Stomach (tissue), 9 donors: ENCODE results near the gene C19orf53. TPM values are rescaled to one million over a fixed set of nuclear protein-coding genes. Genes with fewer than 3 reads are reported as not detected.

ENCODE experiments used
- DNase-seq, 2 donors: peaks; one replicate each; pipeline versions ENCODE4 v3.0.0 to v3.0.0-alpha.2; 2013 to 2019
- H3K27ac ChIP-seq, 5 donors: fragments of 200-600 bp in 4 of 5; sonication (generic) in 4 of 5; one replicate each; pipeline ENCODE4 v1.5.1; 2013 to 2019; ENCODE audit warnings: mild to moderate bottlenecking in 1 of 5, moderate library complexity in 1 of 5
- H3K27me3 ChIP-seq, 3 donors: fragments of 200-600 bp; sonication (generic); one replicate each; pipeline ENCODE4 v1.5.1; 2017 to 2019; ENCODE audit warnings: mixed run types in 1 of 3
- H3K36me3 ChIP-seq, 4 donors: fragments of 200-600 bp; sonication (generic); 1 replicate in 3 of 4; 2 replicates in 1 of 4; pipeline ENCODE4 v1.5.1; 2016 to 2019
- H3K4me1 ChIP-seq, 4 donors: fragments of 200-600 bp; sonication (generic); one replicate each; pipeline ENCODE4 v1.5.1; 2016 to 2019
- H3K4me3 ChIP-seq, 4 donors: fragments of 200-600 bp; sonication (generic) in 3 of 4; one replicate each; pipeline ENCODE4 v1.5.1; 2016 to 2019; ENCODE audit warnings: mild to moderate bottlenecking in 1 of 4
- H3K9me3 ChIP-seq, 4 donors: fragments of 200-600 bp; sonication (generic); one replicate each; pipeline ENCODE4 v1.5.1; 2016 to 2019
- CTCF ChIP-seq, 7 experiments: fragments of 450-650 bp in 4 of 7; fragments of 200-600 bp in 3 of 7; sonication (generic) in 3 of 7; IDR thresholded peaks; one replicate each; pipeline ENCODE4 v1.5.1; 2016 to 2019; ENCODE audit warnings: antibody characterized with exemption in 7 of 7, control low read depth in 2 of 7, mild to moderate bottlenecking in 1 of 7
- EP300 ChIP-seq: sonication (generic); formaldehyde crosslinking; IDR thresholded peaks from one replicate; pipeline ENCODE4 v1.6.1; 2017; ENCODE audit warnings: antibody characterized with exemption
- POLR2A ChIP-seq, 4 donors: fragments of 450-650 bp; IDR thresholded peaks; one replicate each; pipeline ENCODE4 v1.6.1; 2016; ENCODE audit warnings: antibody characterized with exemption in 4 of 4, control low read depth in 2 of 4, mild to moderate bottlenecking in 1 of 4, moderate library complexity in 1 of 4
- POLR2AphosphoS5 ChIP-seq, 3 donors: sonication (generic); formaldehyde crosslinking; IDR thresholded peaks; one replicate each; pipeline ENCODE4 v1.6.1; 2016; ENCODE audit warnings: antibody characterized with exemption in 3 of 3
- WGBS, 5 donors: extraction: QIAGEN DNeasy Blood & Tissue Kit in 3 of 5; methylation state at CpG; one replicate each; pipeline versions ENCODE4 v1.1.5 to v1.1.7; 2013 to 2018; 5-methylcytosine and 5-hydroxymethylcytosine counted together
- intact Hi-C: fragments of 100-400 bp; cut with DNase I; formaldehyde crosslinking; loops from one replicate; pipeline ENCODE4 v1.15.1; 2023; ENCODE audit warnings: low total_unique reads
- polyA plus RNA-seq, 3 donors: library from polyadenylated mRNA; stranded (reverse); fragments of 200-250 nt; gene quantifications; one replicate each; pipeline ENCODE4 v1.2.3, GENCODE V29; 2013
- total RNA-seq, 5 donors: library from RNA; depleted of rRNA; stranded (reverse); fragments of >200 nt; gene quantifications; one replicate each; pipeline versions ENCODE4 v1.1.0 to v1.2.3, GENCODE V29; 2014 to 2016
- donor health status: healthy with polysubstance abuse.
- donor health status: Bipolar disorder and iron deficiency.
- donor health status: healthy.

The C19orf53 gene
- total and polyA plus RNA-seq, 8 donors = 14.7 to 271 (median 191) TPM

DNA sequence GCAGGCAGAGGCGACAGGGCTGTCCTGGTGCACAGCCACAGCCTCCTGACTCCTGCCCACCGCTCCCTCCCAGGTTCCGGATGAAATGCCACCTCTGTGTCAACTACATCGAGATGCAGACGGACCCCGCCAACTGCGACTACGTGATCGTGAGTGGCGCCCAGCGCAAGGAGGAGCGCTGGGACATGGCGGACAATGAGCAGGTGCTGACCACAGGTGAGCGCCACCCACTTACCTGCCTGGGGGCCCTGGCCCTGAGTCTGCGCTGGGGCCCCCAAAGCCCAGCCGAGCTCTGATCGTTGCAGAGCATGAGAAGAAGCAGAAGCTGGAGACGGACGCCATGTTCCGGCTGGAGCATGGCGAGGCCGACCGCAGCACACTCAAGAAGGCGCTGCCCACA, 15.5 kb upstream of the C19orf53 start:
- intact Hi-C loops = no loop called here
- no peak overlapping the region for H3K27ac ChIP-seq
- 95 to 98% (median 97%) methylated on average over 24 of the region's 24 CpGs for WGBS, 5 donors
- H3K4me3 ChIP-seq = no peak overlapping the region
- TF ChIP-seq POLR2AphosphoS5 (IDR thresholded peaks at IDR 0.05) (no peak), EP300 (no peak), CTCF (IDR thresholded peaks at IDR 0.05) (no peak), POLR2A (IDR thresholded peaks at IDR 0.05) (no peak)
- peaks cover 75 to 97% (median 96%) of the 10 kb centered on the region in 4 donors for H3K36me3 ChIP-seq
- H3K27me3 ChIP-seq = no peaks in the 10 kb centered on the region
- peaks cover 0 to 10% (median 2%) of the 10 kb centered on the region in 4 donors for H3K4me1 ChIP-seq
- H3K9me3 ChIP-seq = no peaks in the 10 kb centered on the region
- no peak for DNase-seq

DNA sequence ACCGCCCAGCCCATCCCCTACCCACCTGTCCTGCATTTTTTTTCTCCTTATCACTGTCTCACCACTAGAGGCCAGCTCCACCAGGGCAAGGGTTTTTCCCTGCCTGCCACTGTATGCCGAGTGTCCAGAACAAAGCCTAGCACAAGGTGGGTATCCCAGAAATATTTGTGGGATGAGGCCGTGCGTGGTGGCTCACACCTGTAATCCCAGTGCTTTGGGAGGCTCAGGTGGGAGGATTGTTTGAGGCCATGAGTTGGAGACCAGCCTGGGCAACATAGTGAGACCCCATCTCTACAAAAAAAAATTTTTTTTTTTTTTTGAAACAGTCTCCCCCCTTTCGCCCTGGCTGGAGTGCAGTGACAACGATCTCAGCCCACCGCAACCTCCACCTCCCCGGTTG, 12.8 kb upstream of the C19orf53 start:
- Histone ChIP-seq H3K9me3 (no peaks in the 10 kb centered on the region), H3K36me3 (peaks cover 53 to 70% (median 69%) of the 10 kb centered on the region in 4 donors), H3K4me3 (no peak overlapping the region), H3K4me1 (peaks cover 11 to 30% (median 19%) of the 10 kb centered on the region in 4 donors), H3K27ac (no peak overlapping the region), H3K27me3 (no peaks in the 10 kb centered on the region)
- WGBS, 5 donors = 82 to 95% (median 90%) methylated on average over 8 of the region's 8 CpGs
- intact Hi-C loops = no loop called here
- DNase-seq = no peak
- no peak for TF ChIP-seq POLR2AphosphoS5 (IDR thresholded peaks at IDR 0.05)
- TF ChIP-seq POLR2A (IDR thresholded peaks at IDR 0.05) = no peak
- no peak for TF ChIP-seq EP300
- TF ChIP-seq CTCF (IDR thresholded peaks at IDR 0.05) = no peak

GRCh38 chr19:13762635-13763235, 11.5 kb upstream of the C19orf53 start:
- no peak for DNase-seq
- TF ChIP-seq POLR2AphosphoS5 (IDR thresholded peaks at IDR 0.05) = no peak
- no peak for TF ChIP-seq CTCF (IDR thresholded peaks at IDR 0.05)
- no peak for TF ChIP-seq EP300
- no peak for TF ChIP-seq POLR2A (IDR thresholded peaks at IDR 0.05)
- Histone ChIP-seq H3K27ac (no peak overlapping the region), H3K27me3 (no peaks in the 10 kb centered on the region), H3K36me3 (peaks cover 40 to 57% (median 56%) of the 10 kb centered on the region in 4 donors), H3K4me1 (peaks cover 11 to 32% (median 22%) of the 10 kb centered on the region in 4 donors), H3K4me3 (no peak overlapping the region), H3K9me3 (no peaks in the 10 kb centered on the region)
- WGBS, 5 donors = 85 to 91% (median 89%) methylated on average over 21 to 42 of the region's 42 CpGs
- intact Hi-C loops = no loop called here

GRCh38 chr19:13763265-13763664, 11.0 kb upstream of the C19orf53 start:
- Histone ChIP-seq H3K4me3 (no peak overlapping the region), H3K36me3 (peaks cover 37 to 57% (median 54%) of the 10 kb centered on the region in 4 donors), H3K27ac (no peak overlapping the region), H3K9me3 (no peaks in the 10 kb centered on the region), H3K27me3 (no peaks in the 10 kb centered on the region), H3K4me1 (peaks cover 11 to 32% (median 22%) of the 10 kb centered on the region in 4 donors)
- DNase-seq = no peak
- 82 to 96% (median 90%) methylated on average over 2 to 3 of the region's 3 CpGs for WGBS, 5 donors
- TF ChIP-seq POLR2A (IDR thresholded peaks at IDR 0.05) (no peak), POLR2AphosphoS5 (IDR thresholded peaks at IDR 0.05) (no peak), EP300 (no peak), CTCF (IDR thresholded peaks at IDR 0.05) (no peak)
- intact Hi-C loops = no loop called here
